ENCODE data around the gene ABCA7.

DNA sequence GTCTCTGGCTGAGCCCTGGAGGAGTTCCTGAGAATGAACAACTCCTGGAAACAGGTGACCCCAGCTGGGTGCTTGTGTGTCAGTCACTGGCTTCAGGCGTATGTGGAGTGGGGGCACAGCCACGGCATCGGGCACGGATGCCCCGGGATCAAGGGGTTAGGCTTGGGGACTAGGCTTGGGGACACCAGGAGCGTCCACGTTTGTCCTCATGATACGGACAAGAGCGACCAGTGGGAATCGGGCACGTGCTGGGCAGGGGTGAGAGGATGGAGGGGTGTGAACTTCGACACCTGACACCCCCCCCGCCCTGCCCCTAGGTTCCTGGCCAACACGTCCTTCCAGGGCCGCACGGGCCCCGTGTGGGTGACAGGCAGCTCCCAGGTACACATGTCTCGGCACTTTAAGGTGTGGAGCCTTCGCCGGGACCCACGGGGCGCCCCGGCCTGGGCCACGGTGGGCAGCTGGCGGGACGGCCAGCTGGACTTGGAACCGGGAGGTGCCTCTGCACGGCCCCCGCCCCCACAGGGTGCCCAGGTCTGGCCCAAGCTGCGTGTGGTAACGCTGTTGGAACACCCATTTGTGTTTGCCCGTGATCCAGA is 35.6 kb upstream of the ABCA7 start:
- TF ChIP-seq TAF1 (IDR thresholded peaks at IDR 0.05; ENCODE audit: low read depth, low read length), result no peak
- TF ChIP-seq POLR2A (IDR thresholded peaks at IDR 0.05; ENCODE audit: low read depth, low read length), result no peak
- no peak for TF ChIP-seq POLR2AphosphoS5 (IDR thresholded peaks at IDR 0.05; ENCODE audit: low read depth, low read length)

Data from GM12891 (cell line).